Brain microvascular endothelial cell (primary cell): ENCODE results near the gene PTPN12.

Experiments
- DNase-seq: peaks from one replicate; pipeline ENCODE4 v3.0.0-alpha.2; 2020
- H3K27ac ChIP-seq: fragments of 250-450 bp; sonication (Bioruptor Pico); 2 replicates; pipeline ENCODE4 v1.5.1; 2020; ENCODE audit warnings: mild to moderate bottlenecking, moderate library complexity
- H3K27me3 ChIP-seq: fragments of 250-450 bp; sonication (Bioruptor Pico); replicated peaks from 2 replicates; pipeline ENCODE4 v1.5.1; 2020; ENCODE audit warnings: mild to moderate bottlenecking
- H3K36me3 ChIP-seq: fragments of 250-450 bp; sonication (Bioruptor Pico); replicated peaks from 2 replicates; pipeline ENCODE4 v1.5.1; 2020; ENCODE audit warnings: mild to moderate bottlenecking
- H3K4me3 ChIP-seq: 2 replicates; pipeline ENCODE4 v1.5.1; 2011; ENCODE audit warnings: low read depth, mild to moderate bottlenecking, control low read depth, low read length, moderate library complexity
- in situ Hi-C: cut with HindIII; loops from 2 replicates; pipeline ENCODE4 v1.10.0; 2017; ENCODE audit warnings: low sequenced_read_pairs, low pct_ligation_motif_present
- TF ChIP-seq, protein P1 (sequence below): IDR thresholded peaks from 2 replicates; pipeline ENCODE4 v1.5.1; 2011; ENCODE audit warnings: low read depth, mild to moderate bottlenecking, moderate library complexity, low read length, control low read depth, inconsistent platforms; ENCODE audit errors: missing control alignments

Gene PTPN12

DNA sequence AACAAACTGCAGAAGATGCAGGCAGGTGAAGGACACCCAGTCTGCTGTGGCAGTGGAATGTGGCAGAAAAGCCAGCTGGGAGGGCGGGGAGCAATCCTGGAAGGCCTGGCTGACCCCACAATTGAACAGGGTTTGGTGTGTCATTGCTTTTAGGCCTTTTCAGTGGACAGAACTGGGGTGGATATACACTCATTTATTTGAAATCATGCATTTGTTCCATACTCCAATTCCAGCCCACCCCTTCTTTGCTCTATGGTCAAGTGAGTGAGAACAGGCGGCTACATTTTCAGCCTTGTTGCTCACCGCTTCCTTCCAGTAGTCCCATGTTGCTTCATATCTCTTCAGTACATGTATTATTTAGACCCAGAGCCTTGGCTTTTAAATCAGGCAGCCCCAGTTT, 39.8 kb downstream of the PTPN12 start:
- no peak for DNase-seq
- H3K4me3 ChIP-seq, result no peak overlapping the region
- peaks cover 47% of the 10 kb centered on the region for H3K36me3 ChIP-seq
- in situ Hi-C loops, result no loop called here
- H3K27ac ChIP-seq, result no peak overlapping the region
- no peaks in the 10 kb centered on the region for H3K27me3 ChIP-seq
- TF ChIP-seq, protein P1, sequence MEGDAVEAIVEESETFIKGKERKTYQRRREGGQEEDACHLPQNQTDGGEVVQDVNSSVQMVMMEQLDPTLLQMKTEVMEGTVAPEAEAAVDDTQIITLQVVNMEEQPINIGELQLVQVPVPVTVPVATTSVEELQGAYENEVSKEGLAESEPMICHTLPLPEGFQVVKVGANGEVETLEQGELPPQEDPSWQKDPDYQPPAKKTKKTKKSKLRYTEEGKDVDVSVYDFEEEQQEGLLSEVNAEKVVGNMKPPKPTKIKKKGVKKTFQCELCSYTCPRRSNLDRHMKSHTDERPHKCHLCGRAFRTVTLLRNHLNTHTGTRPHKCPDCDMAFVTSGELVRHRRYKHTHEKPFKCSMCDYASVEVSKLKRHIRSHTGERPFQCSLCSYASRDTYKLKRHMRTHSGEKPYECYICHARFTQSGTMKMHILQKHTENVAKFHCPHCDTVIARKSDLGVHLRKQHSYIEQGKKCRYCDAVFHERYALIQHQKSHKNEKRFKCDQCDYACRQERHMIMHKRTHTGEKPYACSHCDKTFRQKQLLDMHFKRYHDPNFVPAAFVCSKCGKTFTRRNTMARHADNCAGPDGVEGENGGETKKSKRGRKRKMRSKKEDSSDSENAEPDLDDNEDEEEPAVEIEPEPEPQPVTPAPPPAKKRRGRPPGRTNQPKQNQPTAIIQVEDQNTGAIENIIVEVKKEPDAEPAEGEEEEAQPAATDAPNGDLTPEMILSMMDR, result no peak

DNA sequence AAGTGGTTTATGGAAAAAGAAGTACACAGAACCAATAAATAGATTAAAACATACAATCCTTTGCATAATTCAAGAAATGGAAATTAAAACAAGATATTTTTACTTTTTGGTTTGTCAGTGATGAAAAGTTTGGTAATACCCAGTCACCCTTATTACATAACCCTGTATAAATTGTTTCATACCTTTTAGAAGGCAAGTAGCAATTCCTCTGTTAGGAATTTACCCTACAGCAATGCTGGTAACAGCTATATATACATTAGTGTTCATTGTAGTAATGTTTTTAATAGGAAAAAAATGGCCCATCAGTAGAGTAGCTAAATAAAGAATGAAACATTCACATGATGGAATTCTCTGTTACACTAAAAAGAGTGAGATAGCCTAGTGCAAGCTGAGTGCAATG, 42.7 kb downstream of the PTPN12 start:
- H3K27me3 ChIP-seq, result no peaks in the 10 kb centered on the region
- no peak for DNase-seq
- peaks cover 36% of the 10 kb centered on the region for H3K36me3 ChIP-seq
- H3K27ac ChIP-seq, result no peak overlapping the region
- no peak overlapping the region for H3K4me3 ChIP-seq
- in situ Hi-C loops, result no loop called here
- TF ChIP-seq, protein P1, result no peak

DNA sequence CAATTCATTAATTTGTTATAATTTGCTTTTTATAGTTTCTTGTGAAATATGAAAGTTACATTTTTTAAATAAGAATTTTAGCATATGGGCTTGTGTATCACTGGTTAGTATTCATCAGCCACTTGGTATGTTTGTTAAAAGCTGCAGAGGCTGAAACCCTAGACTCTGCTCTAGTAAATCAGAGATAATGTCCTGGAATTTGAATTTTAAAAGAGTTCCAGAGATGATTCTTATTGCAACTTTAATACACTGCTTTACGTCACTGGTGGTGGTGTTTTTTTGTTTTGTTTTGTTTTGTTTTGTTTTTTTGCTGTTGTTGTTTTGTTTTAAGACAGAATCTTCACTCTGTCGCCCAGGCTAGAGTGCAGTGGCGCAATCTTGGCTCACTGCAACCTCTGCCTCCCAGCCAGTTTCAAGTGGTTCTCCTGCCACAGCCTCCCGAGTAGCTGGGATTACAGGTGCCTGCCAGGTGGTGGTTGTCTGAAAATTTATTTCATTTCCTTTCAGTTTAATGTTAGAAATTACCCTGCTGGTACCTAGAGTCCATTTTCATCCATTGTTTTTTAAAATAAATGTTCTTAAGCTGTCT, 43.8 kb downstream of the PTPN12 start:
- TF ChIP-seq, protein P1, result no peak
- Histone ChIP-seq H3K4me3 (no peak overlapping the region), H3K27ac (no peak overlapping the region), H3K36me3 (peaks cover 35% of the 10 kb centered on the region), H3K27me3 (no peaks in the 10 kb centered on the region)
- DNase-seq, result peak; percentile 17
- in situ Hi-C loops, result no loop called here

DNA sequence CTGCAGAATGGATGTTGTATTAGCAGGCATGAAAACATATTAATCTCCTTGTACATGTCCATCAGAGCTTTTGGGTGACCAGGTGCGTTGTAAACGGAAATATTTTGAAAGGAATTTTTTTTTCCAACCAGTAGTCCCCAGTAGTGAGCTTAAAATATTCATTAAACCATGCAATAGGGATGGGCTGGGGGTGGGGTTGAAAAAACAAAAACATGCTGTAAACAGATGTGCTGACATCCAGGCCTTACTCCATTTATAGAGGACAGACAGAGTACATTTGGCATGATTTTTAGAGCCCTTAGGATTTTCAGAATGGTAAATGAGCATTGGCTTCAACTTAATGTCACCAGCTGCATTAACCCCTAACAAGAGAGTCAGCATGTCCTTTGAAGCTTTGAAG, 50.2 kb downstream of the PTPN12 start:
- in situ Hi-C loops, result no loop called here
- Histone ChIP-seq H3K27ac (no peak overlapping the region), H3K36me3 (peaks cover 43% of the 10 kb centered on the region), H3K4me3 (no peak overlapping the region), H3K27me3 (no peaks in the 10 kb centered on the region)
- TF ChIP-seq, protein P1, result no peak
- DNase-seq, result no peak

DNA sequence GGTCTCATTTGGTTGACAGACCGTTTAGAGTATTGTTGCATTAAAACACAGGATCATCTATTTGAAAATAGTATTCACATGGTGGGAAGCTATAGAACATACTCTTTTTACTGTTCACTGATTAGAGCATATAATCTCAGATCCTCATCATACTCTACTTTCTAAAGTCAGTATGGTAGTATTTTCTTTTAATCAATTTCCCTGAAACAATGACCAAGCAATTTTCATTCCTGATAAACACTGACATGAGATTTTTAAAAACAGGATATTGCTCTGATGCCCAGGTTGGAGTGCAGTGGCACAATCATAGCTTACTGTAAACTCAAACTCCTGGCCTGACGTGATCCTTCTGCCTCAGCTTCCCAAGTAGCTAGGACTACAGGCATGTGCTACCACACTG, 63.9 kb downstream of the PTPN12 start:
- no peak for DNase-seq
- H3K27ac ChIP-seq, result no peak overlapping the region
- no peaks in the 10 kb centered on the region for H3K27me3 ChIP-seq
- no peak overlapping the region for H3K4me3 ChIP-seq
- in situ Hi-C loops, result no loop called here
- peaks cover 29% of the 10 kb centered on the region for H3K36me3 ChIP-seq
- TF ChIP-seq, protein P1, result no peak

DNA sequence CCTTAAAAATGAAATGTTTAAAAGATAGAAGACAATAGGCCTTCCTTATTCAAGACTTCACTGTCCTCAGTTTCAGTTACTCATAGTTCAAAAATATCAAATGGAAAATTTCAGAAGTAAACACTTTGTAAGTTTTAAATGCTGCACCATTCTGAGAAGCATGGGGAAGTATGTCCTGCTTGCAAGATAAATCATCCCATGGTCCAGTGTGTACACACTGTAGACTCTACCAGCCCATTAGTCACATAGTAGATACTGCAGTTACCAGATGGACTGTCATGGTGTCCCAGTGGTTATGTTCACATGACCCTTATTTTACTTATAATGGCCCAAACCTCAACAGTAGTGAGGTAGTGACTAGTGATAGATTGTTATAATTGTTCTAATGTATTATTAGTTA, 69.5 kb downstream of the PTPN12 start:
- TF ChIP-seq, protein P1, result no peak
- Histone ChIP-seq H3K27ac (no peak overlapping the region), H3K4me3 (no peak overlapping the region), H3K27me3 (no peaks in the 10 kb centered on the region), H3K36me3 (peaks cover 36% of the 10 kb centered on the region)
- in situ Hi-C loops, result no loop called here
- no peak for DNase-seq
